GM12891 (cell line): Measurements from ENCODE around the gene SYN1. TPM values are rescaled to one million over a fixed set of nuclear protein-coding genes. Genes with fewer than 3 reads are reported as not detected.
A peak's percentile ranks its signal among the peaks of the same experiment; 100 is the strongest.
"Not testable (repeated sequence)": the region's sequence is repeated elsewhere in the genome, so short reads cannot be mapped to it uniquely, and the experiment has no call there.

Experiments
- DNase-seq: peaks from one replicate; pipeline ENCODE4 v3.0.0; 2011; ENCODE audit warnings: low spot score; ENCODE audit not compliant: insufficient read length
- FAIRE-seq: peaks from 2 replicates; lab custom pipeline; 2011; peaks lifted over from hg19 to GRCh38; lab: Jason Lieb, UNC
- PAX5 ChIP-seq: IDR thresholded peaks from 2 replicates; pipeline ENCODE4 v1.6.1; 2011; ENCODE audit warnings: low read length, moderate library complexity, mild to moderate bottlenecking; ENCODE audit not compliant: insufficient read depth, severe bottlenecking
- POLR2A ChIP-seq: IDR thresholded peaks from 2 replicates; pipeline ENCODE4 v1.6.1; 2011; ENCODE audit warnings: low read depth, low read length, control low read depth
- POLR2AphosphoS5 ChIP-seq: IDR thresholded peaks from 2 replicates; pipeline ENCODE4 v1.6.1; 2011; ENCODE audit warnings: low read depth, low read length, control low read depth
- POU2F2 ChIP-seq: IDR thresholded peaks from 2 replicates; pipeline ENCODE4 v1.6.1; 2011; ENCODE audit warnings: low read depth, mild to moderate bottlenecking, control low read depth, low read length, moderate library complexity
- SPI1 ChIP-seq: IDR thresholded peaks from 2 replicates; pipeline ENCODE4 v1.6.1; 2011; ENCODE audit warnings: low read depth, low read length, control low read depth
- TAF1 ChIP-seq: IDR thresholded peaks from 2 replicates; pipeline ENCODE4 v1.6.1; 2011; ENCODE audit warnings: low read depth, low read length, control low read depth
- polyA plus RNA-seq: library from polyadenylated mRNA; unstranded; fragments of >200 nt; gene quantifications from one replicate; pipeline ENCODE4 v1.2.1, GENCODE V29; 2012; ENCODE audit warnings: low read depth, missing spikeins, inconsistent platforms; ENCODE audit not compliant: missing spikeins

SYN1 gene
- polyA plus RNA-seq: 1.1 TPM

- no peak for TF ChIP-seq POLR2AphosphoS5
- TF ChIP-seq SPI1: no peak
- TF ChIP-seq POLR2A: no peak
- FAIRE-seq (peak; percentile 96), DNase-seq (peak; percentile 84)
Observed at GRCh38 chrX:47619486-47620302, at the start of gene SYN1. Gene SYN1 (minus strand): TSS chrX:47619857. CDS start chrX:47619728, 129 bp downstream.

GRCh38 chrX:47665797-47666196 is 46.1 kb upstream of the SYN1 start:
- not testable (repeated sequence) for DNase-seq, FAIRE-seq

DNA sequence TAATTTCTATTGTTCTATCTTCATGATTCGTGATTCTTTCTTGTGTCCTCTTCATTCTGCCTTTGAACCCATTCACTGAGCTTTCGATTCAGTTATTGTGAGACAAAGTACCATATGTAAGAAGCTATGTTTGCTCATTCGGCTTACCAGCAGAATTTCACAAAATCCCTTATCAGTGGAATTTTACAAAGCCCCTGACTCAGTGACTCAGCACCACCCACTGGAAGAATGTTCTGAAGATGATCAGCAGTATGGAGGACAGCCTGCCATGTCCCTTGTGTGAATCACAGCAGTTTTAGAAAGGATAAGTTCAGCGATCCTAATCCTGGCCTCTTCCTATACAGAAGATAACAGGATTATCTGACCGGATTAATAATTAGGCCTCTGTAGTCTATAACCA is 45.1 kb upstream of the SYN1 start:
- TF ChIP-seq POU2F2 (no peak), TAF1 (no peak), SPI1 (no peak)
- DNase-seq: no peak
- no peak for FAIRE-seq

DNA sequence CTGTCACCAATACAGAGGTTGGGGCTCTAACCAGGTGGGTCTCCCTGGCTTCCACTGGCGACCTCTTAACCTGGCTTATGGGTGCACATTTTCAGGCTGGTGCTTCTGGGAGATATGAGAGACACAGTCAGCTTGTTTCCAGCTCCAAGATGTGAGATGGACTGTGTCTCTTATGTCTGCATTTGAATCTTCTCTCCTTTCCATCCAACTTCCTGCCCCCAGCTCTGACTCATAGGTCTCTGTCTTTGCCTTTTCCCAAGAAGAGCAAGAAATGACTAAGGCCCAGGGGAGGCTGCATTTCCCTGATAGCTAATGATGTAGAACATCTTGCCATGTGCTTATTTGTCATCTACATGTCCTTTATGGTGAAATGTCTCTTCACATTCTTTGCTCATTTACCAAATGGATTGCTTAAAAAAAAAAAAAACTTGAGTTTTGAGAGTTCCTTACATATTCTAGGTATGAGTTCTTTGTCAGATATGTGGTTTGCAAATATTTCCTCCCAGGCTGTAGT is 42.5 kb upstream of the SYN1 start:
- DNase-seq (no peak), FAIRE-seq (no peak)
- TF ChIP-seq SPI1 (no peak), PAX5 (no peak), TAF1 (no peak), POU2F2 (no peak), POLR2AphosphoS5 (no peak), POLR2A (no peak)

GRCh38 chrX:47661539-47661938 is 41.9 kb upstream of the SYN1 start:
- FAIRE-seq (no peak), DNase-seq (no peak)
- no peak for TF ChIP-seq PAX5
- no peak for TF ChIP-seq POLR2A
- no peak for TF ChIP-seq POU2F2
- TF ChIP-seq TAF1: no peak
- no peak for TF ChIP-seq SPI1
- TF ChIP-seq POLR2AphosphoS5: no peak

GRCh38 chrX:47659421-47659726 is 39.7 kb upstream of the SYN1 start:
- no peak for TF ChIP-seq POLR2AphosphoS5
- no peak for DNase-seq
- FAIRE-seq: no peak

DNA sequence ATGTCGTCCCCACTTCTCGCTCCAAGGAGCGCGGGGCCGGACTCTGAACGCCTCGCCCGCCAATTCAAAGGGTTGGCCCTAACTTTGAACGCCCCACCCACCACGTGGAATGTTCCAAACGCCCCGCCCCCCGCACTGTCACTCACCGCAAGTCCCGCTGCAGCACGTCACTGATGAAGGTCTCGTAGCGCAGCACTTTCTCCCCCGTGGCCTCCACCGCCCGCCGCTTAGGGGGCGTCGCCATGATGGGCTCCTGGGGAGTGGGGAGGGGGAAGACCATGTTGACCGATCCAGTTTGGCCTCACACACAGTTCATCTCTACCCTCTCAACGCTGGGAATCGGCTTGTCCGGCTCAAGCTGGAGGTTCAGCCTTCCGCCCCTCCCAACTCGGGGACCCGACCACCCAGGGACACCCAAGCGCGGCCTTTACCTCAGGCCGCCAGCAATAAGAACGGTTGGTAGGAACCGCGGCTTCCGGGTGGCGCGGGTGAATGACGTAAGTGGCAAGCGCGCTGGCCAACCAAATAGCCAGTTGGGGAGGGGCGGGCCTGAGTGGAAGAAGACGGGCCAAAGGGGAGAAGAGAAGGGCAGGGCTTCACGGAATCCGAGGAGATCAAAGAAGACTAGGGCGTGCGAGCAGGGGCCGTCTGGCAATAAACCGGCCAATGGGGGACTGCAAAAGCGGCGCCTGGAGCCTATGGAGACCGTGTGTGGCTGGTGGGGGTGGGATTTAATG is 39.2 kb upstream of the SYN1 start, which contains the start of gene UXT:
Gene UXT, minus strand, starts transcription at position 497 of the 737 bp plus-strand sequence. Its CDS starts 253 bp downstream, at position 244.
- no peak for TF ChIP-seq PAX5
- peak; percentile 82; the same call in 1 of the 2 replicates for TF ChIP-seq POLR2AphosphoS5
- no peak; the same call in 1 of the 2 replicates for TF ChIP-seq TAF1
- TF ChIP-seq POU2F2: peak; percentile 43; the same call in 1 of the 2 replicates
- FAIRE-seq (peak; percentile 100), DNase-seq (peak; percentile 63)

DNA sequence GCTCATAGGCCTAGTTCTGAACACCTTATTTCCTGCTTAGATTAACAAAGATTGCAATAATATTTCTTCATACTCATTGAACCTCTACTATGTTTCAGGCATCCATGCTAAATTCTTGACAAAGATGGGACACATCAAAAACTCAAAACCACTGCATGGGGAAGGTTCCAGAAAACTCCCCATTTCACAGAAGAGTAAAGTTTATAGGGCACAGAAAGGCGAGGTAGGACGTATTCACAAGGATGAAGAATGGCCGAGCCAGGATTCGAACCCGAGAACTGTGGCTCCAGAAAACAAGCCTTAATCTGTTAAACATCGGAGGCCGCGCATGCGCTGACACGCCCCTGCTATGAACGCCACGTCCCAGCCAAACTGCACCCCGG is 38.6 kb upstream of the SYN1 start:
- TF ChIP-seq POLR2A (no peak), POU2F2 (no peak), PAX5 (no peak), SPI1 (no peak), TAF1 (no peak), POLR2AphosphoS5 (no peak)
- DNase-seq (no peak), FAIRE-seq (no peak)

- FAIRE-seq (peak; percentile 99), DNase-seq (no peak)
- TF ChIP-seq TAF1 (no peak), PAX5 (no peak), POU2F2 (no peak), POLR2AphosphoS5 (no peak), SPI1 (no peak), POLR2A (no peak)
Observed at GRCh38 chrX:47651043-47651905, 31.6 kb upstream of the SYN1 start.
